ENCODE results near the gene TFIP11.

Gene TFIP11

DNA sequence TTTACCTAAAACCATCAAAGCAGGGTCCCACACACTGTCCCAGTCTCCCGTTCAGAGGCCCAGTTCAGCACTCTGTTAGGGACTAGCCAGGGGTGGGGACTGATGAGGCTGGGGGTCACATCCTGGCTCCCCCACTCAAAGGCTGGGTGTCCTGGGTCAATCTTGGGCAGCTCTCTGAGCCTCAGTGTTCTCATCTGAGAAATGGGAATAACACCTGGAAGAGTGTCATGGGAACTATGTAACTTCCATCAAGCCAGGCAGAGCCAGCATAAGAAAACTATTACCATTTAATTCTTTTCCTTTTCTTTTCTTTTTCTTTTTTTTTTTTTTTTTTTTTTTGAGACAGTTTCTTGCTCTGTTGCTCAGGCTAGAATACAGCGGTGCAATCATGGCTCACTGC is 39.3 kb upstream of the TFIP11 start:
- H3K9ac ChIP-seq (ENCODE audit: low read depth in 1 of 2, low read length in 2 of 2): no peak overlapping the region
- H3K9me3 ChIP-seq (ENCODE audit: control insufficient read depth in 2 of 2, low read length in 2 of 2): no peaks in the 10 kb centered on the region
- no peaks in the 10 kb centered on the region for H3K27me3 ChIP-seq (ENCODE audit: control insufficient read depth in 2 of 2, insufficient read depth in 2 of 2, low read length in 2 of 2)
- H3K27ac ChIP-seq (ENCODE audit: low read depth in 2 of 2, low read length in 2 of 2): no peak overlapping the region
- no peak overlapping the region for H3K4me3 ChIP-seq (ENCODE audit: low read length in 2 of 2)
- no peaks in the 10 kb centered on the region for H3K36me3 ChIP-seq (ENCODE audit: control insufficient read depth in 2 of 2, insufficient read depth in 2 of 2, low read length in 2 of 2)
- H3K4me1 ChIP-seq (ENCODE audit: control insufficient read depth in 2 of 2, insufficient read depth in 2 of 2, low read length in 2 of 2): no peaks in the 10 kb centered on the region

DNA sequence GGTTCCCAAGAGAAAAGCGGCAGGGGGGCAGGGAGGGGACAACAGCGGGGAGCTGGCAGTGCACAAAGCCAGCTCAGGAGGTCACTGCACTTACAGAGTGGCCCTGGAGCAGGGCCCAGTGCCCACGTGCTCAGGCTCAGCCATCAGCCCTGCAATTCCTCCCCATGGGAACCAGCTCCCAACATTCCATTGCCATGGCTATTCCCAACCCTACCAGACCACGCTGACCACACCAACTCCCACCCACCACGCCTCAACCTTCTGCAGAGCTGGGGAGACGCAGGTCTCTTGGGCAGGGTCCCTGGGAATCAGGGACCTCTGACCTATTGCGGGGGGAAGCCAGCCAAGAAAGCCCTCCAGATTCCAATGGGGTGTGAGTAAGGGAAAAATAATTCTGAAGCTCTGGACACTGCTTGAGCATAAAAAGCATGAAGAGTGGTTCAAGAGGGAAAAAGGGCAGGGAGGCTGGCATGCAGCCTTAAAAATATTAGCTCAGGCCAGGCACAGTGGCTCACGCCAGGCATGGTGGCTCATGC is 38.3 kb upstream of the TFIP11 start:
- no peaks in the 10 kb centered on the region for H3K4me1 ChIP-seq (ENCODE audit: control insufficient read depth in 2 of 2, insufficient read depth in 2 of 2, low read length in 2 of 2)
- no peaks in the 10 kb centered on the region for H3K36me3 ChIP-seq (ENCODE audit: control insufficient read depth in 2 of 2, insufficient read depth in 2 of 2, low read length in 2 of 2)
- no peaks in the 10 kb centered on the region for H3K27me3 ChIP-seq (ENCODE audit: control insufficient read depth in 2 of 2, insufficient read depth in 2 of 2, low read length in 2 of 2)
- no peaks in the 10 kb centered on the region for H3K9me3 ChIP-seq (ENCODE audit: control insufficient read depth in 2 of 2, low read length in 2 of 2)
- H3K27ac ChIP-seq (ENCODE audit: low read depth in 2 of 2, low read length in 2 of 2): no peak overlapping the region
- no peak overlapping the region for H3K9ac ChIP-seq (ENCODE audit: low read depth in 1 of 2, low read length in 2 of 2)
- H3K4me3 ChIP-seq (ENCODE audit: low read length in 2 of 2): no peak overlapping the region

DNA sequence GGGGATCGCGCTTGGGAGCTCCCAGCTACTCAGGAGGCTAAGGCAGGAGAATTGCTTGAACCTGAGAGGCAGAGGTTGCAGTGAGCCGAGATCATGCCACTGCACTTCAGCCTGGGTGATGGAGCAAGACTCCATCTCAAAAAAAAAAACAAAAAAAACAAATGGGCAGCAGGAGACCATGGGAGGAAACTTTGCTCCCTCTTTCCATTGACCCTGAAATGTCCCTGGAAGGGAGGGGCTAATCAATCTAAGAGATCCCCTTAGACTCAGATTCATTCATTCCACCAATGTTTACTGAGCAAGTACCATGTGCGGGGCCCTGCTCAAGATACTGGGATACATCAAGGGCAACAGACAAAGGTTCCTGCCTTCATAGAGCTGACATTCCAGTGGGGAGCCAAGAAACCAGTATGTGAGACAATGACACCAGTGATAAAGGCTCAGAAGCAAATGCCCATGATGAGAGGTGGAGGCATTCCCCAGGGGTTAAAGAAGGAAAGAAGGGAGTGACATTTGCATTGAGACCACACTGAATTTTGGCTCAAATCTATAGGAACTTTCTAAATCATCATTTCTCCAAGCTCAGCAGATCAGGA is 37.7 kb upstream of the TFIP11 start:
- H3K4me3 ChIP-seq (ENCODE audit: low read length in 2 of 2): no peak overlapping the region
- H3K36me3 ChIP-seq (ENCODE audit: control insufficient read depth in 2 of 2, insufficient read depth in 2 of 2, low read length in 2 of 2): no peaks in the 10 kb centered on the region
- H3K27ac ChIP-seq (ENCODE audit: low read depth in 2 of 2, low read length in 2 of 2): no peak overlapping the region
- H3K9ac ChIP-seq (ENCODE audit: low read depth in 1 of 2, low read length in 2 of 2): no peak overlapping the region
- no peaks in the 10 kb centered on the region for H3K4me1 ChIP-seq (ENCODE audit: control insufficient read depth in 2 of 2, insufficient read depth in 2 of 2, low read length in 2 of 2)
- no peaks in the 10 kb centered on the region for H3K9me3 ChIP-seq (ENCODE audit: control insufficient read depth in 2 of 2, low read length in 2 of 2)
- no peaks in the 10 kb centered on the region for H3K27me3 ChIP-seq (ENCODE audit: control insufficient read depth in 2 of 2, insufficient read depth in 2 of 2, low read length in 2 of 2)

DNA sequence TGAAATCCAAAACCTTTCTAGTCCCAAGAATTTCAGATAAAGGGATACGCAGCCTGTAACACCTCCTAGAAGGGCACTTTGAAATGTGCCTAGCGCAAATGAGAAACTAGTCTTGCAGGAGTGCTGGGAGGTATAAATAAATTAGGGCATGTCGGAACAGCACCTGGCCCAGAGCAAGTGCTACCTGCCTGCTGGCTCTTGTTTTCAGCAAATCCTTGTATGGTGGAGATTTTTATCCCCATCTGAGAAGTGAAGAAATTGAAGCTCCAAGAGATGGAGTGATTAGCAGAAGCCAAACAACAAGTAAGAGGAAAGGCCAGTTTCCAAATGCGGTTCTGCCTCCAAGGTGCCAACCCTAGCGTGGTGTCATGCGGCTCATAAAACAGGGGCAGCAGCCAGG is 36.7 kb upstream of the TFIP11 start:
- Histone ChIP-seq H3K4me1 (ENCODE audit: control insufficient read depth in 2 of 2, insufficient read depth in 2 of 2, low read length in 2 of 2) (no peaks in the 10 kb centered on the region), H3K4me3 (ENCODE audit: low read length in 2 of 2) (no peak overlapping the region), H3K36me3 (ENCODE audit: control insufficient read depth in 2 of 2, insufficient read depth in 2 of 2, low read length in 2 of 2) (no peaks in the 10 kb centered on the region), H3K27me3 (ENCODE audit: control insufficient read depth in 2 of 2, insufficient read depth in 2 of 2, low read length in 2 of 2) (no peaks in the 10 kb centered on the region), H3K9me3 (ENCODE audit: control insufficient read depth in 2 of 2, low read length in 2 of 2) (no peaks in the 10 kb centered on the region), H3K9ac (ENCODE audit: low read depth in 1 of 2, low read length in 2 of 2) (no peak overlapping the region), H3K27ac (ENCODE audit: low read depth in 2 of 2, low read length in 2 of 2) (no peak overlapping the region)

DNA sequence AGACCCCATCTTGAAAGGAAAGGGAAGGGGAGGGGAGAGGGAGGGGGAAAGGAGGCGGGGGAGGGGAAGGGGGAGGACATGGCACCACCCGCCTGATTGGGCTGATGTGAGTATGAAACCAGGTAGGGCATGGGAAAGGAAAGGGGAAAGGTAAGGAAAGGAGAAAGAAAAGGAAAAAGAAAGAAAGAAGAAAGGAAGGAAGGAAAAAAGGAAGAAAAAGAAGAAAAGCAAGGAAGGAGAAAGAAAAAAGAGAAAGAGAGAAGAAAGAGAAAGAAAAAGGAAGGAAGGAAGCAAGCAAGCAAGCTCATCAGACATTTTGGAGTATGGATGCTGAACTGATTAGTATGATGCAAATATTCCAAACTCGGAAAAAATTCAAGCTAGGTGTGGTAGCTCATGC is 36.0 kb upstream of the TFIP11 start:
- H3K36me3 ChIP-seq (ENCODE audit: control insufficient read depth in 2 of 2, insufficient read depth in 2 of 2, low read length in 2 of 2): no peaks in the 10 kb centered on the region
- no peak overlapping the region for H3K27ac ChIP-seq (ENCODE audit: low read depth in 2 of 2, low read length in 2 of 2)
- no peak overlapping the region for H3K4me3 ChIP-seq (ENCODE audit: low read length in 2 of 2)
- no peaks in the 10 kb centered on the region for H3K27me3 ChIP-seq (ENCODE audit: control insufficient read depth in 2 of 2, insufficient read depth in 2 of 2, low read length in 2 of 2)
- H3K9ac ChIP-seq (ENCODE audit: low read depth in 1 of 2, low read length in 2 of 2): no peak overlapping the region
- no peaks in the 10 kb centered on the region for H3K9me3 ChIP-seq (ENCODE audit: control insufficient read depth in 2 of 2, low read length in 2 of 2)
- no peaks in the 10 kb centered on the region for H3K4me1 ChIP-seq (ENCODE audit: control insufficient read depth in 2 of 2, insufficient read depth in 2 of 2, low read length in 2 of 2)

DNA sequence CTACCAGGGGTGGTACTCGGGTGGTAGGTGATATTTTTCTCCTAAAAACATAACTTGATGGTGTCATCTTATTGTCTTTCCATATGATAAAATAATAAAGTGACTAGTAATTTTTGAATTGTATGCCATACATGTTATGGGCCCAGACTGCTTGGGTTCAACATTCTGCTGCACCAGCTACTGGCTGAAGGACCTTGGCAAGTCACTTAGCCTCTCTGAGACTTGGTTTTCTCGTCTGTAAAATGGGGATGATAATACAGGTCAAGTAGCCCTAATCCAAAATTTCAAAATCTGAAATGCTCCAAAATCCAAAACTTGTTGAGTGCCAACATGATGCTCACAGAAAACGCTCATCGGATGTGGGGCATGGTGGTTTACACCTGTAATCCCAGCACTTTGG is 35.6 kb upstream of the TFIP11 start:
- Histone ChIP-seq H3K9ac (ENCODE audit: low read depth in 1 of 2, low read length in 2 of 2) (no peak overlapping the region), H3K9me3 (ENCODE audit: control insufficient read depth in 2 of 2, low read length in 2 of 2) (no peaks in the 10 kb centered on the region), H3K4me3 (ENCODE audit: low read length in 2 of 2) (no peak overlapping the region), H3K27ac (ENCODE audit: low read depth in 2 of 2, low read length in 2 of 2) (no peak overlapping the region), H3K36me3 (ENCODE audit: control insufficient read depth in 2 of 2, insufficient read depth in 2 of 2, low read length in 2 of 2) (no peaks in the 10 kb centered on the region), H3K4me1 (ENCODE audit: control insufficient read depth in 2 of 2, insufficient read depth in 2 of 2, low read length in 2 of 2) (no peaks in the 10 kb centered on the region), H3K27me3 (ENCODE audit: control insufficient read depth in 2 of 2, insufficient read depth in 2 of 2, low read length in 2 of 2) (no peaks in the 10 kb centered on the region)

DNA sequence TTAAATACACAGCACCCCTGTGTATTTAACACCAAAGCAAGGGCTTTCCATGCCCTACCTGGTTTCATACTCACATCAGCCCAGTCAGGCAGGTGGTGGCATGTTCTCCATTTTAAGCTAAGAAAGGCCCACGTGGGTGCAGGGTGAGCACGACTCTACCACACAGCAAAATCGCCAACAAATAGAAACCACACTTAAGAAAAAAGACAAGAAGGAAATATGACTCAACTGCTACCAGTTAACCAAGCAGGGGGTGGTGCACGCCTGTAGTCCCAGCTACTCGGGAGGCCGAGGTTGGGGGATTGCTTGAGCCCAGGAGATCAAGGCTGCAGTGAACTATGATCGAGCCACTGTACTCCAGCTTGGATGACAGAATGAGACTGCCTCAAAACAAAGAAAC is 35.2 kb upstream of the TFIP11 start:
- H3K4me3 ChIP-seq (ENCODE audit: low read length in 2 of 2): no peak overlapping the region
- H3K9me3 ChIP-seq (ENCODE audit: control insufficient read depth in 2 of 2, low read length in 2 of 2): no peaks in the 10 kb centered on the region
- H3K36me3 ChIP-seq (ENCODE audit: control insufficient read depth in 2 of 2, insufficient read depth in 2 of 2, low read length in 2 of 2): peaks cover 2% of the 10 kb centered on the region in 2 donors
- no peaks in the 10 kb centered on the region for H3K4me1 ChIP-seq (ENCODE audit: control insufficient read depth in 2 of 2, insufficient read depth in 2 of 2, low read length in 2 of 2)
- H3K27me3 ChIP-seq (ENCODE audit: control insufficient read depth in 2 of 2, insufficient read depth in 2 of 2, low read length in 2 of 2): no peaks in the 10 kb centered on the region
- H3K9ac ChIP-seq (ENCODE audit: low read depth in 1 of 2, low read length in 2 of 2): no peak overlapping the region
- H3K27ac ChIP-seq (ENCODE audit: low read depth in 2 of 2, low read length in 2 of 2): no peak overlapping the region

DNA sequence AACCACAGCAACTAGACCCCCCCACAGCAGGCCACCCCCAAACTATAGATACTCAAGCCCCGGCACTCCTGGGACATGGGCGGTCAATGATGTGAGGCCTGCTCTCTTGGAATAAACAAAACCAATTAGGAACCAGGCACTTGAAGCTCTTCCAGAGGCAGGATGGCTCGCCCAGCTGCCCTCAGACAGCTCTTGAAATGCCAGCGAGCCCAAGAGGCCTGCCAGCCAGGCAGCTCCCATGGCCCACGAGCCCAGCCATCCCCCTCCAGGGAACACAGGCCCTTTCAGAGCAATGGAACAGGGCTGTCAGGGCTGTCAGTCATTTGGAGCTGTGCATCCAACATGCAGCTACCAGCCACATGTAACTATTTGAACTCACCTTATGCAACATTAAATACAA is 34.0 kb upstream of the TFIP11 start:
- Histone ChIP-seq H3K9ac (ENCODE audit: low read depth in 1 of 2, low read length in 2 of 2) (no peak overlapping the region), H3K27ac (ENCODE audit: low read depth in 2 of 2, low read length in 2 of 2) (no peak overlapping the region), H3K9me3 (ENCODE audit: control insufficient read depth in 2 of 2, low read length in 2 of 2) (no peaks in the 10 kb centered on the region), H3K27me3 (ENCODE audit: control insufficient read depth in 2 of 2, insufficient read depth in 2 of 2, low read length in 2 of 2) (no peaks in the 10 kb centered on the region), H3K4me3 (ENCODE audit: low read length in 2 of 2) (no peak overlapping the region), H3K36me3 (ENCODE audit: control insufficient read depth in 2 of 2, insufficient read depth in 2 of 2, low read length in 2 of 2) (peaks cover 2 to 3% of the 10 kb centered on the region in 2 donors), H3K4me1 (ENCODE audit: control insufficient read depth in 2 of 2, insufficient read depth in 2 of 2, low read length in 2 of 2) (no peaks in the 10 kb centered on the region)

DNA sequence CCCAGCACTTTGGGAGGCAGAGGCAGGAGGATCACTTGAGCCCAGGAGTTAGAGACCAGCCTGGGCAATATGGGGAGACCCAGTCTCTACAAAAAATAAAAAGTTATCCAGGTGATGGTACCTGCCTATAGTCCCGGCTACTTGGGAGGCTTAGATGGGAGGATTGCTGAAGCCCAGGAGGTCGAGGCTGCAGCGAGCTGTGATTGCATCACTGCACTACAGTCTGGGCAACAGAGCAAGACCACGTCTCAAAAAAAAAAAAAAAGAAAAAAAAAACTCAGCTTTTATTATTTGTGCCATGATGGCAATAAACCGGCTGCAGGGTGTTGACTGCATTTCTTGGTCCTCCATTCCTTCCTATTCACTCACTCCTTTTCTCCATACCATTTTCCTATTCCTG is 33.6 kb upstream of the TFIP11 start:
- H3K4me3 ChIP-seq (ENCODE audit: low read length in 2 of 2): no peak overlapping the region
- no peaks in the 10 kb centered on the region for H3K9me3 ChIP-seq (ENCODE audit: control insufficient read depth in 2 of 2, low read length in 2 of 2)
- no peak overlapping the region for H3K27ac ChIP-seq (ENCODE audit: low read depth in 2 of 2, low read length in 2 of 2)
- H3K9ac ChIP-seq (ENCODE audit: low read depth in 1 of 2, low read length in 2 of 2): no peak overlapping the region
- peaks cover 5 to 7% of the 10 kb centered on the region in 2 donors for H3K36me3 ChIP-seq (ENCODE audit: control insufficient read depth in 2 of 2, insufficient read depth in 2 of 2, low read length in 2 of 2)
- H3K4me1 ChIP-seq (ENCODE audit: control insufficient read depth in 2 of 2, insufficient read depth in 2 of 2, low read length in 2 of 2): no peaks in the 10 kb centered on the region
- no peaks in the 10 kb centered on the region for H3K27me3 ChIP-seq (ENCODE audit: control insufficient read depth in 2 of 2, insufficient read depth in 2 of 2, low read length in 2 of 2)

DNA sequence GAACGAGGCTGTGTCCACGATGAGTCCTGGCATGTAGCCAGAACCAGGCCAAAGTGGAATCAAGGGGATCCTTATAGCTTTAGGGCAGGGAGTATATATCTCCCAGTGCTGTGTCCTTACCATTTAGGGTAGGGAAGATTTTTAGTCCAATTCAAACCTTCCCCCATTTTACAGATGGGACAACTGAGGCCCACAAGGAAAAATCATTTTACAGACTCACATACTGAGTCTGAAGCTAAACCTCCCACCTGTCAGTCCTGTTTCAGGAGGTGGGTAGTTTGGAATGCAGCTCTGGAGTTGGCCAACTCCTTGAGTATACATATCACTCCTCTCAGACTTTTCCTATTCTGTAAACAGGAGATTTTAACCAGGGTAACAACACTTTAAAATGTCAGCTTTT is 33.1 kb upstream of the TFIP11 start:
- no peak overlapping the region for H3K9ac ChIP-seq (ENCODE audit: low read depth in 1 of 2, low read length in 2 of 2)
- no peak overlapping the region for H3K27ac ChIP-seq (ENCODE audit: low read depth in 2 of 2, low read length in 2 of 2)
- no peaks in the 10 kb centered on the region for H3K4me1 ChIP-seq (ENCODE audit: control insufficient read depth in 2 of 2, insufficient read depth in 2 of 2, low read length in 2 of 2)

DNA sequence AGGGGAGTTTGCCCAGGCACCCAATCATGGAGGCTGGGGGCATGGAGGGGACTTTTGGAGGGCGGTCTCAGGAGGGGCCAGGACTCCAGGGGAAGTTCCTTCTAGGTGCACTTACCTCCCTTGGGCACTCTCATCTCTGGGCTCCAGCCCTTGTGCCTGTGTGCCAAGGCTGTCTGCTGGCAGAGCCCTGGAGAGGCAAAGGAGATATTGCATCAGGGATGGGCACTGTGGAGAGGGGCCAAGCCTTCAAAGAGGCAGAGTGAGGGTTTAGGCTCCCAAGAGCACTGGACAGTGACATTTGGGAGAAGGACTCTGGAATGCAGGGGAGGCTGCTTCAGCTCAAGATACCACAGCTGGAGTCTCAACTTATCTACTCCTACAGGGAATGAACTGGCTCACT is 32.2 kb upstream of the TFIP11 start:
- Histone ChIP-seq H3K36me3 (ENCODE audit: control insufficient read depth in 2 of 2, insufficient read depth in 2 of 2, low read length in 2 of 2) (peaks cover 6 to 10% of the 10 kb centered on the region in 2 donors), H3K27ac (ENCODE audit: low read depth in 2 of 2, low read length in 2 of 2) (no peak overlapping the region), H3K4me3 (ENCODE audit: low read length in 2 of 2) (no peak overlapping the region), H3K9me3 (ENCODE audit: control insufficient read depth in 2 of 2, low read length in 2 of 2) (no peaks in the 10 kb centered on the region), H3K27me3 (ENCODE audit: control insufficient read depth in 2 of 2, insufficient read depth in 2 of 2, low read length in 2 of 2) (no peaks in the 10 kb centered on the region), H3K4me1 (ENCODE audit: control insufficient read depth in 2 of 2, insufficient read depth in 2 of 2, low read length in 2 of 2) (no peaks in the 10 kb centered on the region), H3K9ac (ENCODE audit: low read depth in 1 of 2, low read length in 2 of 2) (no peak overlapping the region)

More for the DNA sequence above, 33.1 kb upstream of the TFIP11 start:
- H3K36me3 ChIP-seq (ENCODE audit: control insufficient read depth in 2 of 2, insufficient read depth in 2 of 2, low read length in 2 of 2): peaks cover 6 to 10% of the 10 kb centered on the region in 2 donors
- H3K4me3 ChIP-seq (ENCODE audit: low read length in 2 of 2): no peak overlapping the region
- no peaks in the 10 kb centered on the region for H3K9me3 ChIP-seq (ENCODE audit: control insufficient read depth in 2 of 2, low read length in 2 of 2)
- no peaks in the 10 kb centered on the region for H3K27me3 ChIP-seq (ENCODE audit: control insufficient read depth in 2 of 2, insufficient read depth in 2 of 2, low read length in 2 of 2)
